ENCODE results near the gene GPR61. TPM values are rescaled to one million over a fixed set of nuclear protein-coding genes. Genes with fewer than 3 reads are reported as not detected.

The GPR61 gene
- total and polyA plus RNA-seq, 9 of the 15 experiments (the other 6 are each of a cell fraction or from before 2014, with no cell fraction given): 0.04 to 1.1 (median 0.25) TPM; not detected in 4

GRCh38 chr1:109509176-109510134 lies 30.2 kb upstream of the GPR61 start, which contains the start of gene AMIGO1 (continued):
- TF ChIP-seq, protein P1, sequence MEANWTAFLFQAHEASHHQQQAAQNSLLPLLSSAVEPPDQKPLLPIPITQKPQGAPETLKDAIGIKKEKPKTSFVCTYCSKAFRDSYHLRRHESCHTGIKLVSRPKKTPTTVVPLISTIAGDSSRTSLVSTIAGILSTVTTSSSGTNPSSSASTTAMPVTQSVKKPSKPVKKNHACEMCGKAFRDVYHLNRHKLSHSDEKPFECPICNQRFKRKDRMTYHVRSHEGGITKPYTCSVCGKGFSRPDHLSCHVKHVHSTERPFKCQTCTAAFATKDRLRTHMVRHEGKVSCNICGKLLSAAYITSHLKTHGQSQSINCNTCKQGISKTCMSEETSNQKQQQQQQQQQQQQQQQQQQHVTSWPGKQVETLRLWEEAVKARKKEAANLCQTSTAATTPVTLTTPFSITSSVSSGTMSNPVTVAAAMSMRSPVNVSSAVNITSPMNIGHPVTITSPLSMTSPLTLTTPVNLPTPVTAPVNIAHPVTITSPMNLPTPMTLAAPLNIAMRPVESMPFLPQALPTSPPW (CRISPR knock-in tag; IDR thresholded peaks at IDR 0.05): peak; percentile 72
- TF ChIP-seq ZNF668 (CRISPR knock-in tag; IDR thresholded peaks at IDR 0.05): no peak
- no peak for TF ChIP-seq ETV6 (IDR thresholded peaks at IDR 0.05; ENCODE audit: borderline replicate concordance in 1 of 2, low read depth in 2 of 2, low read length in 1 of 2)
- TF ChIP-seq ETV6 (CRISPR knock-in tag; IDR thresholded peaks at IDR 0.05; ENCODE audit: borderline replicate concordance): no peak
- no peak for TF ChIP-seq IFI16 (CRISPR knock-in tag; IDR thresholded peaks at IDR 0.05)
- no peak for TF ChIP-seq DACH1 (IDR thresholded peaks at IDR 0.05; ENCODE audit: partially characterized antibody)
- TF ChIP-seq CEBPB (tag; IDR thresholded peaks at IDR 0.05): no peak
- TF ChIP-seq TCF7 (IDR thresholded peaks at IDR 0.05; ENCODE audit: borderline replicate concordance): no peak
- no peak for TF ChIP-seq E2F5 (CRISPR knock-in tag; IDR thresholded peaks at IDR 0.05)
- peak; percentile 83 for TF ChIP-seq ZNF766 (CRISPR knock-in tag; conservative IDR thresholded peaks at IDR 0.05)
- TF ChIP-seq, protein P2, sequence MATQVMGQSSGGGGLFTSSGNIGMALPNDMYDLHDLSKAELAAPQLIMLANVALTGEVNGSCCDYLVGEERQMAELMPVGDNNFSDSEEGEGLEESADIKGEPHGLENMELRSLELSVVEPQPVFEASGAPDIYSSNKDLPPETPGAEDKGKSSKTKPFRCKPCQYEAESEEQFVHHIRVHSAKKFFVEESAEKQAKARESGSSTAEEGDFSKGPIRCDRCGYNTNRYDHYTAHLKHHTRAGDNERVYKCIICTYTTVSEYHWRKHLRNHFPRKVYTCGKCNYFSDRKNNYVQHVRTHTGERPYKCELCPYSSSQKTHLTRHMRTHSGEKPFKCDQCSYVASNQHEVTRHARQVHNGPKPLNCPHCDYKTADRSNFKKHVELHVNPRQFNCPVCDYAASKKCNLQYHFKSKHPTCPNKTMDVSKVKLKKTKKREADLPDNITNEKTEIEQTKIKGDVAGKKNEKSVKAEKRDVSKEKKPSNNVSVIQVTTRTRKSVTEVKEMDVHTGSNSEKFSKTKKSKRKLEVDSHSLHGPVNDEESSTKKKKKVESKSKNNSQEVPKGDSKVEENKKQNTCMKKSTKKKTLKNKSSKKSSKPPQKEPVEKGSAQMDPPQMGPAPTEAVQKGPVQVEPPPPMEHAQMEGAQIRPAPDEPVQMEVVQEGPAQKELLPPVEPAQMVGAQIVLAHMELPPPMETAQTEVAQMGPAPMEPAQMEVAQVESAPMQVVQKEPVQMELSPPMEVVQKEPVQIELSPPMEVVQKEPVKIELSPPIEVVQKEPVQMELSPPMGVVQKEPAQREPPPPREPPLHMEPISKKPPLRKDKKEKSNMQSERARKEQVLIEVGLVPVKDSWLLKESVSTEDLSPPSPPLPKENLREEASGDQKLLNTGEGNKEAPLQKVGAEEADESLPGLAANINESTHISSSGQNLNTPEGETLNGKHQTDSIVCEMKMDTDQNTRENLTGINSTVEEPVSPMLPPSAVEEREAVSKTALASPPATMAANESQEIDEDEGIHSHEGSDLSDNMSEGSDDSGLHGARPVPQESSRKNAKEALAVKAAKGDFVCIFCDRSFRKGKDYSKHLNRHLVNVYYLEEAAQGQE (IDR thresholded peaks at IDR 0.05; ENCODE audit: borderline replicate concordance): no peak
- TF ChIP-seq, protein P2 (CRISPR knock-in tag; IDR thresholded peaks at IDR 0.05; ENCODE audit: low read depth): no peak
- no peak for TF ChIP-seq ELF2 (CRISPR knock-in tag; IDR thresholded peaks at IDR 0.05)
- TF ChIP-seq, protein P3, sequence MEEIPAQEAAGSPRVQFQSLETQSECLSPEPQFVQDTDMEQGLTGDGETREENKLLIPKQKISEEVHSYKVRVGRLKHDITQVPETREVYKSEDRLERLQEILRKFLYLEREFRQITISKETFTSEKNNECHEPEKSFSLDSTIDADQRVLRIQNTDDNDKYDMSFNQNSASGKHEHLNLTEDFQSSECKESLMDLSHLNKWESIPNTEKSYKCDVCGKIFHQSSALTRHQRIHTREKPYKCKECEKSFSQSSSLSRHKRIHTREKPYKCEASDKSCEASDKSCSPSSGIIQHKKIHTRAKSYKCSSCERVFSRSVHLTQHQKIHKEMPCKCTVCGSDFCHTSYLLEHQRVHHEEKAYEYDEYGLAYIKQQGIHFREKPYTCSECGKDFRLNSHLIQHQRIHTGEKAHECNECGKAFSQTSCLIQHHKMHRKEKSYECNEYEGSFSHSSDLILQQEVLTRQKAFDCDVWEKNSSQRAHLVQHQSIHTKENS (CRISPR knock-in tag; IDR thresholded peaks at IDR 0.05): no peak
- TF ChIP-seq NFE2 (IDR thresholded peaks at IDR 0.05; ENCODE audit: low read depth): no peak
- no peak for TF ChIP-seq ZNF121 (CRISPR knock-in tag; conservative IDR thresholded peaks at IDR 0.05)

All from K562 (cell line).